ENCODE data around the gene L3MBTL1.

The L3MBTL1 gene

GRCh38 chr20:43508106-43508505 is 609 bp downstream of the L3MBTL1 start:
- TF ChIP-seq, protein P1, sequence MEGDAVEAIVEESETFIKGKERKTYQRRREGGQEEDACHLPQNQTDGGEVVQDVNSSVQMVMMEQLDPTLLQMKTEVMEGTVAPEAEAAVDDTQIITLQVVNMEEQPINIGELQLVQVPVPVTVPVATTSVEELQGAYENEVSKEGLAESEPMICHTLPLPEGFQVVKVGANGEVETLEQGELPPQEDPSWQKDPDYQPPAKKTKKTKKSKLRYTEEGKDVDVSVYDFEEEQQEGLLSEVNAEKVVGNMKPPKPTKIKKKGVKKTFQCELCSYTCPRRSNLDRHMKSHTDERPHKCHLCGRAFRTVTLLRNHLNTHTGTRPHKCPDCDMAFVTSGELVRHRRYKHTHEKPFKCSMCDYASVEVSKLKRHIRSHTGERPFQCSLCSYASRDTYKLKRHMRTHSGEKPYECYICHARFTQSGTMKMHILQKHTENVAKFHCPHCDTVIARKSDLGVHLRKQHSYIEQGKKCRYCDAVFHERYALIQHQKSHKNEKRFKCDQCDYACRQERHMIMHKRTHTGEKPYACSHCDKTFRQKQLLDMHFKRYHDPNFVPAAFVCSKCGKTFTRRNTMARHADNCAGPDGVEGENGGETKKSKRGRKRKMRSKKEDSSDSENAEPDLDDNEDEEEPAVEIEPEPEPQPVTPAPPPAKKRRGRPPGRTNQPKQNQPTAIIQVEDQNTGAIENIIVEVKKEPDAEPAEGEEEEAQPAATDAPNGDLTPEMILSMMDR (IDR thresholded peaks at IDR 0.05): no peak
- no peak for TF ChIP-seq ZFX (IDR thresholded peaks at IDR 0.05; ENCODE audit: borderline replicate concordance)
- H3K27ac ChIP-seq: no peak overlapping the region

DNA sequence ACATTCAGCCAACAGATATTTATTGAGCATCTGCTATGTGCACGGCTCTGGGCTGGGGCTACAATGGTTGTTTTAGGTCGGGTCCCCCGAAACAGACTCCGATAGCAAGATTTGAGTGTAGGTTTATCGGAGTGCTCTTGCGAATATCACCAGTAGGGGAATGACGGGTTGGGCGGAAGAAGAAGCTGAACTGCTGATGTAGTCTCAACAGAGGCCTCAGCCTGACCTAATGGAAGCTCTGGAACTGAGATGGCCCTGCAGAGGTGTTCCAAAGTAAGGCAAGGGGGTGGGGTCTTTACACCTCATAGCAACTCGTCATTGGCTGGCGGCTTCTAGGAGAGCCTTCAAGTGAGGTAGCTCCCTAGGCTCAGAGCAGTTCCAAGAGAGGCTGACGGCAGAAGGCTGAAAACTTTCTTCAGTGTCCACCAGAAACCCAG is 1.1 kb downstream of the L3MBTL1 start:
- TF ChIP-seq ZFX (IDR thresholded peaks at IDR 0.05; ENCODE audit: borderline replicate concordance): no peak
- TF ChIP-seq, protein P1 (IDR thresholded peaks at IDR 0.05): no peak
- no peak overlapping the region for H3K27ac ChIP-seq

GRCh38 chr20:43511879-43512278 is 4.4 kb downstream of the L3MBTL1 start:
- TF ChIP-seq, protein P1 (IDR thresholded peaks at IDR 0.05): no peak
- no peak for TF ChIP-seq ZFX (IDR thresholded peaks at IDR 0.05; ENCODE audit: borderline replicate concordance)
- no peak overlapping the region for H3K27ac ChIP-seq

GRCh38 chr20:43513372-43513930 is 6.0 kb downstream of the L3MBTL1 start:
- TF ChIP-seq, protein P1 (IDR thresholded peaks at IDR 0.05): no peak
- TF ChIP-seq ZFX (IDR thresholded peaks at IDR 0.05; ENCODE audit: borderline replicate concordance): no peak
- peak overlapping the region; percentile 60 for H3K27ac ChIP-seq

- TF ChIP-seq ZFX (IDR thresholded peaks at IDR 0.05; ENCODE audit: borderline replicate concordance): no peak
- TF ChIP-seq, protein P1 (IDR thresholded peaks at IDR 0.05): peak; percentile 22
- H3K27ac ChIP-seq: peak overlapping the region; percentile 60
Observed at GRCh38 chr20:43513931-43514647, 6.6 kb downstream of the L3MBTL1 start.

- TF ChIP-seq, protein P1 (IDR thresholded peaks at IDR 0.05): no peak
- no peak for TF ChIP-seq ZFX (IDR thresholded peaks at IDR 0.05; ENCODE audit: borderline replicate concordance)
- H3K27ac ChIP-seq: peak overlapping the region; percentile 60
Observed at GRCh38 chr20:43514648-43514999, 7.1 kb downstream of the L3MBTL1 start.

DNA sequence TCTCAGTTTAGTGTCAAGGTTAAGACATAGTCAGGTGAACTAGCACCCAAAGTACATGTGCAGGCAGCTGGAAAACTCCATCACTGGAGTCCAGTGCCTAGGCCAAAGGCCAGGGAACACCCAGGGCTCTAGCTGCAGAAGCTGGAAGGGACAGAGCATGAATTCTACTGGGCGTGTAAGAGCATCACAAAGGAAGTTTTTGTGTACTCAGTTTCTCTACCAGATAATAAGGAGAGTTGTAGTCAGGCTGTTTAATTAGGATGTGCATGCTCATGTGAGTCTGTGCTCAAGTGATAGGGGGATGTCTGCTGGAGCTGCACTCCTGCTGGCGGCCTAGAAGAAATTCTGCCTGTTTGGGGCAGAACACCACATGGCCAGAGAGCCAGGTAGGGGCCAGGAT is 8.1 kb downstream of the L3MBTL1 start:
- H3K27ac ChIP-seq: peak overlapping the region; percentile 60; the same call in 1 of the 2 replicates
- TF ChIP-seq, protein P1 (IDR thresholded peaks at IDR 0.05): no peak
- TF ChIP-seq ZFX (IDR thresholded peaks at IDR 0.05; ENCODE audit: borderline replicate concordance): no peak

Measured in 22Rv1 (cell line).